GM12878 (cell line): Measurements from ENCODE around the gene MYMX. TPM values are rescaled to one million over a fixed set of nuclear protein-coding genes. Genes with fewer than 3 reads are reported as not detected.
A peak's percentile ranks its signal among the peaks of the same experiment; 100 is the strongest.

ENCODE experiments used
- CTCF ChIP-seq, 3 experiments: IDR thresholded peaks in 2 of 3; conservative IDR thresholded peaks in 1 of 3; 2 replicates each; pipeline ENCODE4 v1.5.1; 2011; ENCODE audit warnings: low read depth in 3 of 3, low read length in 3 of 3, mild to moderate bottlenecking in 3 of 3, control low read depth in 2 of 3, moderate library complexity in 2 of 3, inconsistent platforms in 1 of 3, mixed read lengths in 1 of 3; ENCODE audit not compliant: control insufficient read depth in 2 of 3, insufficient read depth in 1 of 3; ENCODE audit errors: extremely low read depth in 1 of 3
- CUX1 ChIP-seq: IDR thresholded peaks from 2 replicates; pipeline ENCODE4 v1.6.1; 2012; ENCODE audit warnings: improper control_type of control experiment, low read depth, low read length; ENCODE audit not compliant: insufficient replicate concordance
- ESRRA ChIP-seq: IDR thresholded peaks from 2 replicates; pipeline ENCODE4 v1.6.1; 2012; ENCODE audit warnings: mild to moderate bottlenecking, low read length, improper control_type of control experiment
- IKZF2 ChIP-seq, 2 experiments: fragments of 450-650 bp; IDR thresholded peaks; 2 replicates each; pipeline ENCODE4 v1.6.1; 2017; ENCODE audit warnings: mild to moderate bottlenecking in 2 of 2, moderate library complexity in 2 of 2
- IRF3 ChIP-seq: fragments of 450-650 bp; IDR thresholded peaks from 2 replicates; pipeline ENCODE4 v1.6.1; 2014; ENCODE audit warnings: mild to moderate bottlenecking
- JUNB ChIP-seq: IDR thresholded peaks from 2 replicates; pipeline ENCODE4 v1.6.1; 2016; ENCODE audit warnings: antibody characterized with exemption, mild to moderate bottlenecking
- KAT2A ChIP-seq: conservative IDR thresholded peaks from 2 replicates; pipeline ENCODE4 v1.6.1; 2011; ENCODE audit warnings: low read depth, low read length; ENCODE audit not compliant: control insufficient read depth
- KDM1A ChIP-seq: fragments of 200-600 bp; sonication (generic); IDR thresholded peaks from 2 replicates; pipeline ENCODE4 v1.6.1; 2016; ENCODE audit warnings: borderline replicate concordance
- LARP7 ChIP-seq: fragments of 450-650 bp; IDR thresholded peaks from 2 replicates; pipeline ENCODE4 v1.6.1; 2017; ENCODE audit warnings: mild to moderate bottlenecking
- SPI1 ChIP-seq: IDR thresholded peaks from 2 replicates; pipeline ENCODE4 v1.6.1; 2011; ENCODE audit warnings: low read depth, mild to moderate bottlenecking, low read length, moderate library complexity, borderline replicate concordance; ENCODE audit not compliant: insufficient read depth
- ZNF217 ChIP-seq: fragments of 450-650 bp; IDR thresholded peaks from 2 replicates; pipeline ENCODE4 v1.6.1; 2017; ENCODE audit warnings: antibody characterized with exemption, mild to moderate bottlenecking
- polyA plus RNA-seq, 11 experiments: library from polyadenylated mRNA; depleted of rRNA in 4 of 11; unstranded in 6 of 11; stranded (reverse) in 5 of 11; fragments of >200 nt; fragmentation: Nextera tagmentation in 4 of 11; fragmentation: Illumina TruSeq in 1 of 11; extraction: Ambion mirVana in 4 of 11; extraction: Trizol in 1 of 11; gene quantifications; 1 replicate in 1 of 11; 2 replicates in 10 of 11; pipeline versions ENCODE4 v1.2.1 to v1.2.3, GENCODE V29; 2011 to 2016; ENCODE audit warnings: inconsistent platforms in 2 of 11, missing spikeins in 2 of 11, low read depth in 1 of 11
- total RNA-seq, 4 experiments: library from RNA; depleted of rRNA in 3 of 4; stranded (reverse); fragments of >200 nt in 3 of 4; fragmentation: Illumina TruSeq in 1 of 4; extraction: Trizol in 1 of 4; gene quantifications; 2 replicates each; pipeline versions ENCODE4 v1.2.1 to v1.2.3, GENCODE V29; 2013 to 2021
- TF ChIP-seq, protein P1 (sequence below): fragments of 450-650 bp; IDR thresholded peaks from 2 replicates; pipeline ENCODE4 v1.6.1; 2017; ENCODE audit warnings: mild to moderate bottlenecking, moderate library complexity
- TF ChIP-seq, protein P2 (sequence below): fragments of 450-650 bp; IDR thresholded peaks from 2 replicates; pipeline ENCODE4 v1.6.1; 2017; ENCODE audit warnings: mild to moderate bottlenecking, low read depth, inconsistent platforms; ENCODE audit not compliant: poor library complexity, severe bottlenecking

Gene MYMX
- total and polyA plus RNA-seq, 10 of the 15 experiments (the other 5 are each of a cell fraction or from before 2014, with no cell fraction given): not detected

- TF ChIP-seq KAT2A (no peak), IRF3 (no peak), ESRRA (no peak), SPI1 (peak; percentile 99), ZNF217 (no peak), CTCF (IDR thresholded peaks at IDR 0.05 in 2 of 3, conservative IDR thresholded peaks at IDR 0.05 in 1 of 3; ENCODE audit: control insufficient read depth in 2 of 3, extremely low read depth in 1 of 3, insufficient read depth in 1 of 3, low read depth in 3 of 3, low read length in 3 of 3) (peak in 1 of 3 experiments; percentile 14; a peak in 2 of 6 replicates), LARP7 (peak; percentile 41; the same call in 1 of the 2 replicates), CUX1 (no peak), JUNB (no peak), IKZF2 (IDR thresholded peaks at IDR 0.05) (no peak; a peak in 1 of 4 replicates), KDM1A (no peak)
- TF ChIP-seq, protein P1, sequence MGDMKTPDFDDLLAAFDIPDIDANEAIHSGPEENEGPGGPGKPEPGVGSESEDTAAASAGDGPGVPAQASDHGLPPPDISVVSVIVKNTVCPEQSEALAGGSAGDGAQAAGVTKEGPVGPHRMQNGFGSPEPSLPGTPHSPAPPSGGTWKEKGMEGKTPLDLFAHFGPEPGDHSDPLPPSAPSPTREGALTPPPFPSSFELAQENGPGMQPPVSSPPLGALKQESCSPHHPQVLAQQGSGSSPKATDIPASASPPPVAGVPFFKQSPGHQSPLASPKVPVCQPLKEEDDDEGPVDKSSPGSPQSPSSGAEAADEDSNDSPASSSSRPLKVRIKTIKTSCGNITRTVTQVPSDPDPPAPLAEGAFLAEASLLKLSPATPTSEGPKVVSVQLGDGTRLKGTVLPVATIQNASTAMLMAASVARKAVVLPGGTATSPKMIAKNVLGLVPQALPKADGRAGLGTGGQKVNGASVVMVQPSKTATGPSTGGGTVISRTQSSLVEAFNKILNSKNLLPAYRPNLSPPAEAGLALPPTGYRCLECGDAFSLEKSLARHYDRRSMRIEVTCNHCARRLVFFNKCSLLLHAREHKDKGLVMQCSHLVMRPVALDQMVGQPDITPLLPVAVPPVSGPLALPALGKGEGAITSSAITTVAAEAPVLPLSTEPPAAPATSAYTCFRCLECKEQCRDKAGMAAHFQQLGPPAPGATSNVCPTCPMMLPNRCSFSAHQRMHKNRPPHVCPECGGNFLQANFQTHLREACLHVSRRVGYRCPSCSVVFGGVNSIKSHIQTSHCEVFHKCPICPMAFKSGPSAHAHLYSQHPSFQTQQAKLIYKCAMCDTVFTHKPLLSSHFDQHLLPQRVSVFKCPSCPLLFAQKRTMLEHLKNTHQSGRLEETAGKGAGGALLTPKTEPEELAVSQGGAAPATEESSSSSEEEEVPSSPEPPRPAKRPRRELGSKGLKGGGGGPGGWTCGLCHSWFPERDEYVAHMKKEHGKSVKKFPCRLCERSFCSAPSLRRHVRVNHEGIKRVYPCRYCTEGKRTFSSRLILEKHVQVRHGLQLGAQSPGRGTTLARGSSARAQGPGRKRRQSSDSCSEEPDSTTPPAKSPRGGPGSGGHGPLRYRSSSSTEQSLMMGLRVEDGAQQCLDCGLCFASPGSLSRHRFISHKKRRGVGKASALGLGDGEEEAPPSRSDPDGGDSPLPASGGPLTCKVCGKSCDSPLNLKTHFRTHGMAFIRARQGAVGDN: no peak; the same call in 1 of the 2 replicates
- TF ChIP-seq, protein P2, sequence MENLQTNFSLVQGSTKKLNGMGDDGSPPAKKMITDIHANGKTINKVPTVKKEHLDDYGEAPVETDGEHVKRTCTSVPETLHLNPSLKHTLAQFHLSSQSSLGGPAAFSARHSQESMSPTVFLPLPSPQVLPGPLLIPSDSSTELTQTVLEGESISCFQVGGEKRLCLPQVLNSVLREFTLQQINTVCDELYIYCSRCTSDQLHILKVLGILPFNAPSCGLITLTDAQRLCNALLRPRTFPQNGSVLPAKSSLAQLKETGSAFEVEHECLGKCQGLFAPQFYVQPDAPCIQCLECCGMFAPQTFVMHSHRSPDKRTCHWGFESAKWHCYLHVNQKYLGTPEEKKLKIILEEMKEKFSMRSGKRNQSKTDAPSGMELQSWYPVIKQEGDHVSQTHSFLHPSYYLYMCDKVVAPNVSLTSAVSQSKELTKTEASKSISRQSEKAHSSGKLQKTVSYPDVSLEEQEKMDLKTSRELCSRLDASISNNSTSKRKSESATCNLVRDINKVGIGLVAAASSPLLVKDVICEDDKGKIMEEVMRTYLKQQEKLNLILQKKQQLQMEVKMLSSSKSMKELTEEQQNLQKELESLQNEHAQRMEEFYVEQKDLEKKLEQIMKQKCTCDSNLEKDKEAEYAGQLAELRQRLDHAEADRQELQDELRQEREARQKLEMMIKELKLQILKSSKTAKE: no peak
These were observed 47.7 kb downstream of the MYMX start (continued) for GRCh38 chr6:44264154-44265006.
